Prostate gland (tissue), 2 donors: ENCODE results near the gene PIK3CA. TPM values are rescaled to one million over a fixed set of nuclear protein-coding genes. Genes with fewer than 3 reads are reported as not detected.

Experiments used
- DNase-seq: peaks from one replicate; pipeline ENCODE4 v3.0.0-alpha.2; 2019; ENCODE audit warnings: low spot score
- H3K27ac ChIP-seq, 2 donors: fragments of 200-600 bp; sonication (generic); 2 replicates each; pipeline ENCODE4 v1.5.1; 2017 to 2019
- H3K27me3 ChIP-seq: fragments of 200-600 bp; sonication (generic); replicated peaks from 2 replicates; pipeline ENCODE4 v1.5.1; 2019; ENCODE audit not compliant: insufficient read depth
- H3K36me3 ChIP-seq, 2 donors: fragments of 200-600 bp; sonication (generic); 1 replicate in 1 of 2; 2 replicates in 1 of 2; pipeline versions ENCODE4 v1.5.1 to v1.8.1; 2017 to 2019
- H3K4me1 ChIP-seq: fragments of 200-600 bp; sonication (generic); replicated peaks from 2 replicates; pipeline ENCODE4 v1.5.1; 2019
- H3K4me3 ChIP-seq, 2 donors: fragments of 200-600 bp; sonication (generic); 2 replicates each; pipeline ENCODE4 v1.5.1; 2017 to 2019
- H3K9me3 ChIP-seq: fragments of 200-600 bp; sonication (generic); 2 replicates; pipeline ENCODE4 v1.5.1; 2017
- CTCF ChIP-seq, 4 experiments: fragments of 200-600 bp in 2 of 4; fragments of 450-650 bp in 2 of 4; sonication (generic) in 2 of 4; IDR thresholded peaks; 1 replicate in 3 of 4; 2 replicates in 1 of 4; pipeline ENCODE4 v1.5.1; 2016 to 2019; ENCODE audit warnings: antibody characterized with exemption in 4 of 4, mild to moderate bottlenecking in 2 of 4, moderate library complexity in 2 of 4
- POLR2A ChIP-seq: fragments of 450-650 bp; IDR thresholded peaks from one replicate; pipeline ENCODE4 v1.6.1; 2016; ENCODE audit warnings: antibody characterized with exemption, mild to moderate bottlenecking
- POLR2AphosphoS5 ChIP-seq: sonication (generic); formaldehyde crosslinking; IDR thresholded peaks from one replicate; pipeline ENCODE4 v1.6.1; 2017; ENCODE audit warnings: antibody characterized with exemption
- WGBS: methylation state at CpG from one replicate; pipeline ENCODE4 v1.1.5; 2018; 5-methylcytosine and 5-hydroxymethylcytosine counted together
- intact Hi-C: fragments of 100-400 bp; cut with DNase I; formaldehyde crosslinking; loops from one replicate; pipeline ENCODE4 v1.14.2; 2022
- small RNA-seq, 2 donors: library from RNA; depleted of rRNA; stranded (forward); fragments of <200 nt; gene quantifications; one replicate each; pipeline ENCODE3, GENCODE V24; 2016
- total RNA-seq, 2 donors: library from RNA; depleted of rRNA; stranded (reverse); fragments of >200 nt; gene quantifications; one replicate each; pipeline ENCODE4 v1.1.0, GENCODE V29; 2016

PIK3CA gene
- total RNA-seq, 2 donors from 2014 or later, result 10.2 to 21.9 TPM

GRCh38 chr3:179288845-179289244 lies 140.7 kb downstream of the PIK3CA start:
- Histone ChIP-seq H3K9me3 (no peaks in the 10 kb centered on the region), H3K27me3 (no peaks in the 10 kb centered on the region), H3K4me3 (no peak overlapping the region), H3K4me1 (no peaks in the 10 kb centered on the region), H3K36me3 (no peaks in the 10 kb centered on the region), H3K27ac (no peak overlapping the region)
- no peak for DNase-seq
- no peak for TF ChIP-seq CTCF (IDR thresholded peaks at IDR 0.05)
- no peak for TF ChIP-seq POLR2A
- no peak for TF ChIP-seq POLR2AphosphoS5
- intact Hi-C loops, result no loop called here
- 13% methylated on average over 4 of the region's 4 CpGs for WGBS

- no peaks in the 10 kb centered on the region for H3K4me1 ChIP-seq
- no peak overlapping the region for H3K4me3 ChIP-seq
- no peaks in the 10 kb centered on the region for H3K9me3 ChIP-seq
- WGBS, result 29% methylated on average over 3 of the region's 3 CpGs
- no peak for DNase-seq
- no peaks in the 10 kb centered on the region for H3K27me3 ChIP-seq
- intact Hi-C loops, result no loop called here
- no peak overlapping the region for H3K27ac ChIP-seq
- no peaks in the 10 kb centered on the region for H3K36me3 ChIP-seq
- no peak for TF ChIP-seq CTCF (IDR thresholded peaks at IDR 0.05)
- TF ChIP-seq POLR2A, result no peak
- TF ChIP-seq POLR2AphosphoS5, result no peak
Observed at GRCh38 chr3:179289295-179289694, 141.1 kb downstream of the PIK3CA start.

Small RNAs within 50 kb of the gene (small RNA-seq; reads per million reads assigned to genes)
- 0 reads per million in 2 donors for gene RF00402

Other genes with a start within 250 kb of the PIK3CA start
- 10 to 100 TPM; 15.1 to 21.3 TPM for gene ZMAT3, start 76.5 kb upstream of the PIK3CA start, total RNA-seq
- 1 to 10 TPM; 2.0 to 4.7 TPM for gene KCNMB3, start 102.8 kb downstream of the PIK3CA start, total RNA-seq
- gene ZNF639, start 174.7 kb downstream of the PIK3CA start, total RNA-seq, result 10 to 100 TPM; 48.6 to 50.7 TPM
- 10 to 100 TPM; 37.3 to 44.3 TPM for gene MFN1, start 199.4 kb downstream of the PIK3CA start, total RNA-seq